T-helper 2 cell treated with Interferon-gamma antibody and Interleukin-4, amounts not matched to agents 100 ng/mL and 5 ng/mL, for 36 hours (primary cell): ENCODE data around the gene FAHD1. TPM values are rescaled to one million over a fixed set of nuclear protein-coding genes. Genes with fewer than 3 reads are reported as not detected.
"Not testable (repeated sequence)": the region's sequence is repeated elsewhere in the genome, so short reads cannot be mapped to it uniquely, and the experiment has no call there.

Experiments used
- intact Hi-C: fragments of 100-400 bp; cut with micrococcal nuclease; formaldehyde crosslinking; loops from one replicate; pipeline ENCODE4 v1.15.1; 2023
- total RNA-seq: library from RNA; stranded (reverse); gene quantifications from 2 replicates; pipeline ENCODE4 v1.2.3, GENCODE V29; 2022

FAHD1 gene
- total RNA-seq, 1 donor from 2014 or later = 10.5 TPM

- intact Hi-C loops = no loop called here
These were observed 7.1 kb downstream of the FAHD1 start for GRCh38 chr16:1834096-1834495.

GRCh38 chr16:1839554-1839953, 12.5 kb downstream of the FAHD1 start:
- intact Hi-C loops = no loop called here

- intact Hi-C loops = no loop called here
These were observed 19.0 kb downstream of the FAHD1 start for GRCh38 chr16:1845985-1846384.

- intact Hi-C loops = no loop called here
These were observed 19.4 kb downstream of the FAHD1 start for GRCh38 chr16:1846416-1846815.

- intact Hi-C loops = no loop called here
These were observed 24.0 kb downstream of the FAHD1 start for GRCh38 chr16:1850981-1851380.

- intact Hi-C loops = no loop called here
These were observed 24.8 kb downstream of the FAHD1 start for GRCh38 chr16:1851793-1852192.

- intact Hi-C loops = no loop called here
These were observed 30.6 kb downstream of the FAHD1 start for GRCh38 chr16:1857433-1858097.

GRCh38 chr16:1858189-1858865, 31.3 kb downstream of the FAHD1 start:
- intact Hi-C loops = no loop called here

- intact Hi-C loops = no loop called here
These were observed 32.6 kb downstream of the FAHD1 start for GRCh38 chr16:1859650-1860049.

- intact Hi-C loops = loop anchor here (2.0 kb wide), 1 partner anchor 67 kb away; no protein-coding TSS in a partner anchor
These were observed 34.7 kb downstream of the FAHD1 start for GRCh38 chr16:1861730-1862129.

- intact Hi-C loops = loop anchor here (2.0 kb wide), 1 partner anchor 66 kb away; no protein-coding TSS in a partner anchor
These were observed 35.4 kb downstream of the FAHD1 start for GRCh38 chr16:1862394-1862793.

- intact Hi-C loops = loop anchor here (2.0 kb wide), 1 partner anchor 65 kb away; no protein-coding TSS in a partner anchor
These were observed 36.9 kb downstream of the FAHD1 start for GRCh38 chr16:1863681-1864460.

- intact Hi-C loops = no loop called here
These were observed 39.1 kb downstream of the FAHD1 start for GRCh38 chr16:1865902-1866690.

- intact Hi-C loops = no loop called here
These were observed 43.5 kb downstream of the FAHD1 start for GRCh38 chr16:1870365-1871082.

- intact Hi-C loops = no loop called here
These were observed 45.1 kb downstream of the FAHD1 start, which contains the start of gene MEIOB for GRCh38 chr16:1871974-1872635. TSS of gene MEIOB (minus strand) at chr16:1872164. CDS start at chr16:1868175, 3,989 bp downstream.

- intact Hi-C loops = no loop called here
These were observed 47.8 kb downstream of the FAHD1 start for GRCh38 chr16:1874854-1875253.

GRCh38 chr16:1876066-1876465, 49.1 kb downstream of the FAHD1 start:
- intact Hi-C loops = not testable (repeated sequence)

- intact Hi-C loops = no loop called here
These were observed 49.5 kb downstream of the FAHD1 start for GRCh38 chr16:1876468-1876867.

GRCh38 chr16:1877089-1877488, 50.1 kb downstream of the FAHD1 start:
- intact Hi-C loops = no loop called here

- intact Hi-C loops = no loop called here
These were observed 50.8 kb downstream of the FAHD1 start for GRCh38 chr16:1877804-1878203.
